Measurements from ENCODE around the gene ZNF518A.
"Not testable (repeated sequence)": the region's sequence is repeated elsewhere in the genome, so short reads cannot be mapped to it uniquely, and the experiment has no call there.

The ZNF518A gene

GRCh38 chr10:96138102-96138501 is 8.0 kb downstream of the ZNF518A start:
- DNase-seq = no peak

GRCh38 chr10:96152437-96152836 is 22.3 kb downstream of the ZNF518A start:
- DNase-seq = no peak

DNA sequence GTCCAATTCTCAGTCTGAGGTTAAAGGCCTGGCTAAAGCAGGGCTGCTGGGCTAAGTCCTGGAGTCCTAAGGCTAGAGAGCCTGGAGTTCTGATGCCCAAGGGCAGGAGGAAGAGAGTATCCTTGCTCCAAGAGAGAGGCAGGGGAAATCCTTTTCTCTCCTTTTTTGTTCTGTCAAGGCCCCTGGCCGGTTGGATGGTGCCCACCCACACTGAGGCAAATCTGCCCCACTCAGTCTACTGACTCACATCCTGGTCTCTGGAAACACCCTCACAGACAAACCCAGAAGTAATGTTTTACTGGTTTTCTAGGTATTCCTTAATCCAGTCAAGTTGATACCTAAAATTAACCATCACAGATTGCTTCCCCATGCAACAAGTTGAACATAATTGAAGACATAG is 23.0 kb downstream of the ZNF518A start:
- no peak for DNase-seq

DNA sequence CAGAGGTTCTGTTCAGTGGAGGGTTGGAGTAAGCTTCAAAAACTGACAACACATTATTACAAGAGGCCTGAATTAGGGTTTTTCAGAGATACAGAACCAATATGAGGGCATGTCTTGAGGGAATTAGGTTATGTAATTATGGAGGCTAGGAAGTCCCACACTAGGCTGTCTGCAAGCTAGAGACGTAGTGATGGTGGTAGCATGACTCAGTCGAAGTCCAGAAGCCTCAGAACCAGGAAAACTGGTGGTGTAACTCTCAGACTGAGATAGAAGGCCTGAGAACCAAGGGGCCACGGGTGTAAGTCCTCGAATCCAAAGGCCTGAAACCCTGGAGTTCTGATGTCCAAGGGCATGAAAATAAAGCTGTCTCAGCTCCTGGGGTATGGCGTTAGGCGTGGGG is 35.6 kb downstream of the ZNF518A start:
- no peak for DNase-seq

GRCh38 chr10:96168546-96168945 is 38.4 kb downstream of the ZNF518A start:
- DNase-seq = no peak

DNA sequence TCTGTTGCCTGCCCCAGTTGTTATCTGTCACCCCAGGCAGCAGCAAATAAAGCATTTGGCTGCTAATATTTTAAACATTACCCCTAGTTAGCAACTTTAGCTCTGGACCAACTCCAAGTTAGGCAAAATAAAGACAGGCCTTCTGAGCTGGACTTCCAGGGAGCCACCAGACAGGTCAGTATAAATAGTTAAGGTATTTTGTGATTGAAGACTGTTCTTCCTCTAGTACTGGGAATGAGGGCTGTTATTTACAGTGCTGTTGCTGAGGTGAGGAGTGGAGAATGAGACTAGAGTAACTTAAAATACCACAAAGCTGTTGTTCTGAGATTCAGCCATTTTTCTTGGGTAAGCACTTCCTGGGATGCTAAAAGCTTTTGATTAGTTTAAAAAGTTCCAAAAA is 40.1 kb downstream of the ZNF518A start:
- no peak for DNase-seq

GRCh38 chr10:96172666-96173065 is 42.6 kb downstream of the ZNF518A start:
- no peak for DNase-seq

- DNase-seq = no peak
Measured at GRCh38 chr10:96176985-96177384, 46.9 kb downstream of the ZNF518A start.

GRCh38 chr10:96188421-96188820 is 58.3 kb downstream of the ZNF518A start:
- no peak for DNase-seq

- DNase-seq = no peak
Measured at GRCh38 chr10:96188916-96189315, 58.8 kb downstream of the ZNF518A start.

GRCh38 chr10:96189505-96189904 is 59.4 kb downstream of the ZNF518A start:
- DNase-seq = not testable (repeated sequence)

DNA sequence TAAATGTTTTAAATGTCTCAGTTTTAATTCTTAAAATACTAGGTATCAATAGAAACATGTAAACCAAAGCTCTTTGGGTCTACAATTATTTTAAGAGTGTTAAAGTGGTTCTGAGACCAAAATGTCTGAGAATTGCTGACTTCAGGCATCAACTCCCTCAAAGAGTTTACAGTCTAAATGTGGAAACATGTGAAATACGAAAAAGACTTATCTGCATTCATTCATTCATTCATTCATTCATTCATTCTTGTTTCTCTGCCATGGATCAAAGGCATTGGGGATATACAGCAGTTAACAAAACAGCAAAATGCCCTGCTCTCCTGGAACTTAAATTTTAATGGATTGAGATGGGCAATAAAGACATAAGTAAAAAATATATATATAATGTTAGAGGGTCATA is 71.4 kb downstream of the ZNF518A start:
- DNase-seq = no peak

- no peak for DNase-seq
Measured at GRCh38 chr10:96205580-96205979, 75.5 kb downstream of the ZNF518A start.

DNA sequence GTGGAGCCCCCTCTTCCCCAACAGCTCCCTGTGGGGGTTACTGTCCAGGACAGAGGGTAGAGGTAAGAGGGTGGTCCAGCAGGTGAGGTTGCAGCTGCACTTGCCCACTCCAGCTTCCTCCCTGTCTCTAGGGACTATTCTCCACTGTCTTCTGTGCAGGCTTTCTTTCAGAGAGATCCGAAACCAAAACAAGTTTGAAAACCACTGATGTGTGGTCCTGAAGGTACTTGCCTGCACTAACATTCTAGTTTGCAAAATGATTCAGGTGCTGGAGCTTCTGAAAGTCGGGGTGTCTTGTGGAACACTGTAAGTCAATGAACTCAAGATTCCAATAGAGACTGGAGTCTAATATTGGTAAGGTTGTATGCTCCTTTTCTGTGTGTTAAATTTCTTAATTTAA is 78.2 kb downstream of the ZNF518A start:
- no peak for DNase-seq

GRCh38 chr10:96208946-96209345 is 78.8 kb downstream of the ZNF518A start:
- DNase-seq = no peak

DNA sequence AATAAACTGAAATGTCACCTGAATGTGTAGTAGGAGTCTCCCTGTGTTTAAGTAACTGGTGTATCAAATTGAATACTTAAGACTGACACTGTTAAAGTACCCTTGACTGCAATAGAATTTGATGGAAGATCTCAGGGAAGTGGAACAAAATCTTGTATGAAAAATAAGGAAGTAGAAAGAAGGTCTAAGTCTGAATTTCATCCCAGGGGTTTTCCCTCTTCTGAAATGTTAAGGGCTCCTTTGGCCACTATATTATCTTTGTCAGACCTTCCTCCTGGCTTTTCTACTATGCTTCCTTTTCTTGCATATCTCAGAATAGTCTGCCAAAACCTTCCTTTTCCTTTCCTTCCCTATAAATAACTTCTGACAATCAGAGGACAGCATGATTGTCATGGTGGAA is 81.7 kb downstream of the ZNF518A start:
- no peak for DNase-seq

- DNase-seq = no peak
Measured at GRCh38 chr10:96212911-96213310, 82.8 kb downstream of the ZNF518A start.

Measured in NCI-H774 (cell line).